ENCODE measurements around the gene TESK2. TPM values are rescaled to one million over a fixed set of nuclear protein-coding genes. Genes with fewer than 3 reads are reported as not detected.

The TESK2 gene
- total RNA-seq, 1 experiment from 2014 or later = 5.0 TPM

GRCh38 chr1:45400049-45400448, 90.9 kb downstream of the TESK2 start:
- intact Hi-C loops (cut with micrococcal nuclease) = no loop called here
- Histone ChIP-seq H4K20me1 (ENCODE audit: insufficient read depth) (no peaks in the 10 kb centered on the region), H3K4me2 (ENCODE audit: low read length) (no peak overlapping the region), H3K27me3 (ENCODE audit: insufficient read depth, low read length) (no peaks in the 10 kb centered on the region), H3K36me3 (ENCODE audit: control insufficient read depth in 1 of 2, insufficient read depth in 2 of 2, low read length in 2 of 2) (no peaks in the 10 kb centered on the region), H3K9ac (ENCODE audit: low read length) (no peak overlapping the region), H3K27ac (ENCODE audit: low read depth, low read length) (no peak overlapping the region), H3K4me1 (ENCODE audit: control insufficient read depth in 1 of 2, insufficient read depth in 2 of 2, low read length in 2 of 2) (no peaks in the 10 kb centered on the region), H2AFZ (ENCODE audit: low read depth, low read length, poor library complexity, severe bottlenecking) (no peak overlapping the region), H3K79me2 (ENCODE audit: insufficient read depth, low read length) (no peaks in the 10 kb centered on the region), H3K9me3 (ENCODE audit: control insufficient read depth in 1 of 2, insufficient read depth in 1 of 2, low read depth in 1 of 2, low read length in 2 of 2) (no peaks in the 10 kb centered on the region), H3K9me2 (ENCODE audit: insufficient read depth) (no peaks in the 10 kb centered on the region), H3K4me3 (replicated peaks in 1 of 2; ENCODE audit: low read depth in 1 of 2, low read length in 2 of 2) (no peak overlapping the region)
- TF ChIP-seq ZNF274 (IDR thresholded peaks at IDR 0.05; ENCODE audit: low read depth, low read length) (no peak), EGR1 (IDR thresholded peaks at IDR 0.05; ENCODE audit: low read depth) (no peak), SIN3A (IDR thresholded peaks at IDR 0.05; ENCODE audit: low read depth) (no peak), TCF7L2 (IDR thresholded peaks at IDR 0.05; ENCODE audit: borderline replicate concordance, extremely low read depth, insufficient read depth, insufficient read length) (no peak), POLR2A (IDR thresholded peaks at IDR 0.05; ENCODE audit: borderline replicate concordance, extremely low read depth, insufficient read depth, insufficient read length) (no peak), REST (IDR thresholded peaks at IDR 0.05; ENCODE audit: low read depth) (no peak), POLR2AphosphoS5 (IDR thresholded peaks at IDR 0.05; ENCODE audit: low read depth, low read length) (no peak), EZH2 (IDR thresholded peaks at IDR 0.05) (no peak), CTCF (IDR thresholded peaks at IDR 0.05 in 2 of 3, conservative IDR thresholded peaks at IDR 0.05 in 1 of 3; ENCODE audit: borderline replicate concordance in 1 of 3, insufficient read depth in 1 of 3, low read depth in 2 of 3, low read length in 2 of 3) (no peak), YY1 (IDR thresholded peaks at IDR 0.05; ENCODE audit: extremely low read depth, insufficient replicate concordance, low read depth, low read length) (no peak)
- ChIA-PET RAD21 (ENCODE audit: low non-redundant PET in 1 of 2, low total read pairs in 2 of 2, uncharacterized antibody in 2 of 2, unreplicated experiment in 2 of 2) (no interaction called here), POLR2A (no interaction called here), CTCF (no interaction called here)
- no TSS peak for BruUV-seq (replicated peaks)
- no peak for DNase-seq (ENCODE audit: low read depth, low spot score)
- no peak for ATAC-seq
